LoVo (cell line): ENCODE measurements around the gene AHCY.
A peak's percentile ranks its signal among the peaks of the same experiment; 100 is the strongest.
"Not testable (repeated sequence)": the region's sequence is repeated elsewhere in the genome, so short reads cannot be mapped to it uniquely, and the experiment has no call there.

ENCODE experiments used
- DNase-seq: peaks from one replicate; pipeline ENCODE4 v3.0.0-alpha.2; 2016; ENCODE audit warnings: low spot score

Gene AHCY

DNA sequence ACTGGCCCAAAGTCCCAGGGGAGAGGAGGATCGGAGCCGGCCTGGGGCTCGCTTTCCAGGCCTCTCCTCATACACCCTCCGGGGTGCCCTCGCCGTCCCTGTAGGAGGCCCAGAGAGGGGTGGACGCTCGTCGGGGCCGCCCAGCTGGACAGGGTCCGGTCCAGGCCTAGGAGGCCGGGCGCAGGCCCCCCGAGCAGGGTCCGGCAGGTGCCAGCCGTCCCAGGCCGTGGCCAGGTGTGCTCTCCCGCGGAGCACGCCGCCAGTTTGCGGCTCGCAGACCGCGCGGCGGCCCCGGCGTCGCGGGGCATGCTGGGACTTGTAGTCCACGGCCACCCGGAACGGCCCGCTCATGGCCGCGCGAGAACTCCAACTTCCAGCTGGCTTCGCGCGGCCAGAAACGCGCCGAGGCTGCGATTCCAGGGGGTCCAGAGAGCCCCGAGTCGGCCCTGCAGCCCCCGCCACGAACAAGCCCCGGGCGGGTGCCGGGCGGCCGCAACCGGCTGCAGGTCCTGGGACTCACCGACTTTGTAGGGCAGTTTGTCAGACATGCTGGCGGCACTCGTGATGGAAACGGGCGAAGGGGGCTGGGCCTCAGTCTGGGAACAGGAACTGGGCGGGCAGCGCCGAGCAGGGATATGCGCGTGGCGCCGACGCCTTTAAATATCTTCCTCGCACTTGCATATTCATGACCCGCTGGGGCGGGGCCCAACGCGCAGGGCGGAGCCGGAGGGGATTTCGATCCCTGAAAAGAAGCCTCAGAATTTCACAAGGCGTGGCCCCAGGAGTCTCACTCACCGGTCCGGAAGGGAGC is at the start of gene AHCY:
Gene AHCY (minus strand): TSS at position 633 of the 811 bp plus-strand sequence. CDS start 85 bp downstream, at position 548.
- peak; percentile 98 for DNase-seq

GRCh38 chr20:34350095-34350494 is 46.9 kb upstream of the AHCY start:
- DNase-seq, result no peak

GRCh38 chr20:34347571-34347970 is 44.4 kb upstream of the AHCY start:
- DNase-seq, result no peak

- not testable (repeated sequence) for DNase-seq
Observed at GRCh38 chr20:34346533-34346865, 43.3 kb upstream of the AHCY start.

GRCh38 chr20:34345839-34346532 is 42.8 kb upstream of the AHCY start:
- DNase-seq, result not testable (repeated sequence)

- no peak for DNase-seq
Observed at GRCh38 chr20:34345402-34345736, 42.2 kb upstream of the AHCY start.

- no peak for DNase-seq
Observed at GRCh38 chr20:34344238-34344637, 41.1 kb upstream of the AHCY start.

GRCh38 chr20:34343458-34344211 is 40.5 kb upstream of the AHCY start:
- no peak for DNase-seq

DNA sequence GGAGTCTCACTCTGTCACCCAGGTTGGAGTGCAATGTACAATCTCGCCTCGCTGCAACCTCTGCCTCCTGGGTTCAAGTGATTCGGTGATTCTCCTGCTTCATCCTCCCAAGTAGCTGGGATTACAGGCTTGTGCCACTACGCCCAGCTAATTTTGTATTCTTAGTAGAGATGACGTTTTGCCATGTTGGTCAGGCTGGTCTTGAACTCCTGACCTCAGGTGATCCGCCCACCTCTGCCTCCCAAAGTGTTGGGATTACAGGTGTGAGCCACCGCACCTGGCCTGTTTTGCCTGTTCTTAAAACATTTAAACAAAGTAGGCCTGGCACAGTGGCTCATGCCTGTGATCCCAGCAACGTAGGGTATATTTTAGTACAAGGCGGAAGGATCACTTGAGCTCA is 38.0 kb upstream of the AHCY start:
- DNase-seq, result not testable (repeated sequence)

GRCh38 chr20:34340726-34341125 is 37.6 kb upstream of the AHCY start:
- DNase-seq, result not testable (repeated sequence)

DNA sequence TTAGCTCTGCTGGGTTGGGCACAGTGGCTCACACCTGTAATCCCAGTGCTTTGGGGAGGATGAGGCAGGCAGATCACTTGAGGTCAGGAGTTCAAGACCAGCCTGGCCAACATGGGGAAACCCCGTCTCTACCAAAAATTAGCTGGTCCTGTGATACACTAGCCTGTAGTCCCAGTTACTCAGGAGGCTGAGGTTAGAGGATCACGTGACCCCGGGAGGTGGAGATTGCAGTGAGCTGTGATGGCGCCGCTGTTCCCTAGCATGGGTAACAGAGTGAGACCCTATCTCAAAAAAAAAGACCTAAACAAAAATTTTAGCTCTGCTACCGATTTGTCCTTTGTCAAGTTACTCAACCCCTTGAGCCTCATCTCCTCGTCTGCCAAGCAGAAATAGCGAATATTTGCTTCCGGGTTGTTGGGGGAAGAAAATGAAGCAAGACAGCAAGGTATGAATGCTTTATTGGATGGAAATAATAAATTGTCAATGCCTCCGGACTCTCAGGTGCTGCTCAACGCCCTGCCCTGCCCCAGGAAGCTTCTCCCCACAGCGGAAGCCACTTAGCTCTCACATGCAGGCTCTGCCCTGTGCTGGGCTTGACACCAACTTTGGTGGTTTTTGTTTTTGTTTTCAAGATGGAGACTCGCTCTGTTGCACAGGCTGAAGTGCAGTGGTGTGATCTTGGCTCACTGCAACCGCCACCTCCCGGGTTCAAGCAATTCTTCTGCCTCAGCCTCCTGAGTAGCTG is 35.0 kb upstream of the AHCY start:
- DNase-seq, result no peak

DNA sequence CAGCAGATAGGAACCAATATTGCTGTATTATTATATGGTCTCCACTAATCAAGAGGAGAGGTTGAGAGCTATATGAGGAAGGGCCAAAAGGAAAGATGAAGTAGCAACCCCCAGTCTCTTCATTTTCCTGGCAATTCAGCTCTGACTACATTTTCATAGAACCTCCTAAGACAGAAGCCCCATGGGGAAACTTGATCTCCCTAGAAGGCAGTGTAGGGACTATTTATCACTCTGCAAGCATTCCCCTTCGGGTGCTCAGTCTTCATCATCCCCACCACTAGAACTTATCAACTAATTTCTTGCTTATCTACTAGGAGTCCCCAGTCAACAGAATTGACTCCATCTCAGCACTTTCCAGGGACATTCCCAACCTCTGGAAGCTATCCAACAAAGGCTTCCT is 34.4 kb upstream of the AHCY start:
- DNase-seq, result no peak

- no peak for DNase-seq
Observed at GRCh38 chr20:34334654-34335407, 31.7 kb upstream of the AHCY start.

DNA sequence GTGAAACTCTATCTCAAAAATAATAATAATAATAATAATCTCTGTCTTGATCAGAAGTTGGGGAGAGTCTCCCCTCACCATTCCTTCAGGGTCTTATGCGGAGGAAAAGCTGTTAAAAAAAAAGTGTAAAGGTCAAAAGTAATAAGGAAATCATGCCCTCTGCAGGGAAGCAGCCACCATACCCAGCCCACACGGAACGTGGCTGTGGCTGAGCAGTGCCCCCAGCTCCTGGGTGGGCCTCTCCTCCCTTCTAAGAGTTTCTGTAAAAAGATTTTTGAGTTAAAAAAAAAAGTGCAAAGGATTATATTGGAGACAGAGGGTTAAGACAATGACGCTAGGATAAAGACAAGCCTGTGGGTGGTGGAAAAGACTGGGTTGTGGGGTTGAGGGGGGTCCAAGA is 30.6 kb upstream of the AHCY start:
- no peak for DNase-seq

DNA sequence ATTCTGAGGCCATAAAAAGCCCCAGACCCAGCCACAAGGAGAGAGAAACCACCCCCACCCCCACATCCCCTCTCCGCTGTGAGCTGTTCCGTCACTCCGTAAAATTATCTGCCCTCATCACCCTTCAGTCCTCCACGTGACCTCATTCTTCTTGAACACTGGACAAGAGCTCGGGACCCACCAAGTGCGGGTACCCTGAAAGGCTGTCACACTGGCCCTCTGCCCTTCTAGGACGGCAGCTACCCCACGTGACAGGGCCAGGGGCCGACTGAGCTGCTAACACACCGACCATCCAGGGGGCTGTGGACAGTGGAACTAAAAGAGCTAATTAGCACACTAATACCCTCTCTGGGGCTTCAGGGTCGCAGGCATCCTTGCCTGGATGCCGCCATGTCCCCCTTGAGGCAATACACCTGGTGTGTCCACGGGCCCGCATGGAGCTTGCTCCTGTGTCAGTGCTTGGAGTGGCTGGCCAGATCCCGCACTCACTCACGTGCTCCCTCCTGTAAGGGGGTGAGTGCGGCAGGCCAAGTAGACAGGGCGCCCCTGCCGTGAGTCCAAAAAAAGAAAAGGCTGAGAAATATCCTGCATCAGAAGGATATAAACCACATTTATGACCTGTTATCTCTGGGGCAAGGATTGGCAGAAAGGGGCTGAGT is 29.2 kb upstream of the AHCY start:
- DNase-seq, result no peak

GRCh38 chr20:34331838-34332237 is 28.7 kb upstream of the AHCY start:
- DNase-seq, result no peak

GRCh38 chr20:34330861-34331544 is 27.8 kb upstream of the AHCY start:
- DNase-seq, result not testable (repeated sequence)

- DNase-seq, result no peak
Observed at GRCh38 chr20:34328928-34329677, 25.9 kb upstream of the AHCY start.

GRCh38 chr20:34328207-34328606 is 25.1 kb upstream of the AHCY start:
- not testable (repeated sequence) for DNase-seq

- no peak for DNase-seq
Observed at GRCh38 chr20:34324541-34324940, 21.4 kb upstream of the AHCY start.
